ENCODE data around the gene POC5.

Gene POC5

DNA sequence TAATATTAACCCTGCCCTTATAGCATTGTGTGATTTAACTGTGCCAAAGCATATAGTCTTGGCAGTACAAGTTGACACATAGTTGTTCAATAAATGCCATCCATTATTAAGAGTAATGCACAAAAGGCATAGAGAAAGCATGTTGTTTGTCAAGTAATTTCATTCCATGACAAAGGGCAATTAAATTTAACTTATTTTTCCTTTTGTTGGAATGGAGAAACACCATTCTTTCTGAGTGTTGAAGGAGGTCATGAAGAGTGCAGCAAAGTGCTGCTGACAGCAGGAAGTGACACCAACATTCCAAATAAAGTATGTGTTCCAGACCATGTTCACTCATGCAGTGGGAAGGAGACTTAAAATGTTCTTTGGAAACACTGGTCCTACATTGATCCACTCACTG is 76.8 kb downstream of the POC5 start:
- no peaks in the 10 kb centered on the region for H3K9me3 ChIP-seq (ENCODE audit: insufficient read depth, low read length)
- H3F3A ChIP-seq (ENCODE audit: insufficient read depth) = no peaks in the 10 kb centered on the region
- no peak overlapping the region for H3K4me2 ChIP-seq (ENCODE audit: low read depth, low read length, poor library complexity, severe bottlenecking)
- H3K27me3 ChIP-seq (ENCODE audit: low read length) = no peaks in the 10 kb centered on the region
- H3K36me3 ChIP-seq (ENCODE audit: low read length) = no peaks in the 10 kb centered on the region
- no peaks in the 10 kb centered on the region for H4K20me1 ChIP-seq (ENCODE audit: low read depth, low read length)
- H3K9ac ChIP-seq (ENCODE audit: low read length) = no peak overlapping the region
- no peak overlapping the region for H3K27ac ChIP-seq (ENCODE audit: low read depth, low read length)
- H3K9me2 ChIP-seq (replicated peaks; ENCODE audit: insufficient read depth, low read length) = no peaks in the 10 kb centered on the region
- TF ChIP-seq EZH2phosphoT487 (conservative IDR thresholded peaks at IDR 0.05; ENCODE audit: low read length) (no peak), CTCF (IDR thresholded peaks at IDR 0.05; ENCODE audit: insufficient read depth, low read length, poor library complexity, severe bottlenecking) (no peak)
- H2AFZ ChIP-seq (ENCODE audit: low read depth, low read length, severe bottlenecking) = no peak overlapping the region
- no peaks in the 10 kb centered on the region for H3K79me2 ChIP-seq (ENCODE audit: insufficient read depth, low read length)
- H3K4me3 ChIP-seq (ENCODE audit: insufficient read depth, low read length, poor library complexity, severe bottlenecking) = no peak overlapping the region

GRCh38 chr5:75639535-75640311 is 77.5 kb downstream of the POC5 start:
- TF ChIP-seq EZH2phosphoT487 (conservative IDR thresholded peaks at IDR 0.05; ENCODE audit: low read length) (no peak), CTCF (IDR thresholded peaks at IDR 0.05; ENCODE audit: insufficient read depth, low read length, poor library complexity, severe bottlenecking) (no peak)
- Histone ChIP-seq H2AFZ (ENCODE audit: low read depth, low read length, severe bottlenecking) (no peak overlapping the region), H3K27ac (ENCODE audit: low read depth, low read length) (no peak overlapping the region), H3F3A (ENCODE audit: insufficient read depth) (no peaks in the 10 kb centered on the region), H4K20me1 (ENCODE audit: low read depth, low read length) (no peaks in the 10 kb centered on the region), H3K4me3 (ENCODE audit: insufficient read depth, low read length, poor library complexity, severe bottlenecking) (no peak overlapping the region), H3K36me3 (ENCODE audit: low read length) (no peaks in the 10 kb centered on the region), H3K9me2 (replicated peaks; ENCODE audit: insufficient read depth, low read length) (no peaks in the 10 kb centered on the region), H3K9me3 (ENCODE audit: insufficient read depth, low read length) (no peaks in the 10 kb centered on the region), H3K79me2 (ENCODE audit: insufficient read depth, low read length) (no peaks in the 10 kb centered on the region), H3K27me3 (ENCODE audit: low read length) (no peaks in the 10 kb centered on the region), H3K4me2 (ENCODE audit: low read depth, low read length, poor library complexity, severe bottlenecking) (no peak overlapping the region), H3K9ac (ENCODE audit: low read length) (no peak overlapping the region)

DNA sequence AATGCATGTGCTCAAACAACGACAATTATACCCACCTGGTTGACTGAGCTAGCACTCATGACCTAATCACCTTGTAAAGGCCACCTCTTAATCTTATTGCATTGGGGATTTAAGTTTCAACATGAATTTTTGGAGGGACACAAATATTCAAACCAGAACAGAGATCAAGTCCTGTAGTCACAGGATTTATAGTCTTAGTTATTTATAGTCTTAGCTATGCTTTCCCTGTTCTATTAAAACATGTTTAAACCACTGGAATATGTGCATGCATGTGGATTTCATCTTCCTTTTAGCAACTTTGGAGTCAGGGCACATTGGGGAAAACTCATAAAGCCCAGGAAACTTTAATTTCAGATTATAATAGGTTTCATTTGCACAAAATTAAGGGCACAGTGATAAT is 79.3 kb downstream of the POC5 start:
- Histone ChIP-seq H4K20me1 (ENCODE audit: low read depth, low read length) (no peaks in the 10 kb centered on the region), H3F3A (ENCODE audit: insufficient read depth) (no peaks in the 10 kb centered on the region), H3K79me2 (ENCODE audit: insufficient read depth, low read length) (no peaks in the 10 kb centered on the region), H3K4me3 (ENCODE audit: insufficient read depth, low read length, poor library complexity, severe bottlenecking) (no peak overlapping the region), H3K9me2 (replicated peaks; ENCODE audit: insufficient read depth, low read length) (no peaks in the 10 kb centered on the region), H3K27me3 (ENCODE audit: low read length) (no peaks in the 10 kb centered on the region), H3K36me3 (ENCODE audit: low read length) (no peaks in the 10 kb centered on the region), H3K4me2 (ENCODE audit: low read depth, low read length, poor library complexity, severe bottlenecking) (no peak overlapping the region), H3K27ac (ENCODE audit: low read depth, low read length) (no peak overlapping the region), H2AFZ (ENCODE audit: low read depth, low read length, severe bottlenecking) (no peak overlapping the region), H3K9ac (ENCODE audit: low read length) (no peak overlapping the region), H3K9me3 (ENCODE audit: insufficient read depth, low read length) (no peaks in the 10 kb centered on the region)
- TF ChIP-seq EZH2phosphoT487 (conservative IDR thresholded peaks at IDR 0.05; ENCODE audit: low read length) (no peak), CTCF (IDR thresholded peaks at IDR 0.05; ENCODE audit: insufficient read depth, low read length, poor library complexity, severe bottlenecking) (no peak)

Data from SU-DHL-6 (cell line).